ENCODE data around the gene EIF1AD. TPM values are rescaled to one million over a fixed set of nuclear protein-coding genes. Genes with fewer than 3 reads are reported as not detected.

Gene EIF1AD
- total RNA-seq, 1 donor from 2014 or later: 19.0 TPM

Other genes starting within 250 kb of the EIF1AD start
- 6.9 TPM for gene AP5B1, start 221.2 kb downstream of the EIF1AD start, total RNA-seq
- gene OVOL1, start 215.1 kb downstream of the EIF1AD start, total RNA-seq: 23.3 TPM
- gene SNX32, start 168.2 kb downstream of the EIF1AD start, total RNA-seq: 1.4 TPM
- 371 TPM for gene CFL1, start 144.0 kb downstream of the EIF1AD start, total RNA-seq
- gene MUS81, start 141.7 kb downstream of the EIF1AD start, total RNA-seq: 24.0 TPM
- gene EFEMP2, start 129.4 kb downstream of the EIF1AD start, total RNA-seq: 33.6 TPM
- 0.59 TPM for gene CTSW, start 122.3 kb downstream of the EIF1AD start, total RNA-seq
- 51.0 TPM for gene FIBP, start 113.7 kb downstream of the EIF1AD start, total RNA-seq
- gene CCDC85B, start 111.5 kb downstream of the EIF1AD start, total RNA-seq: 11.4 TPM
- 10.6 TPM for gene FOSL1, start 101.8 kb downstream of the EIF1AD start, total RNA-seq
- gene C11orf68, start 83.1 kb downstream of the EIF1AD start, total RNA-seq: 13.6 TPM
- gene DRAP1, start 82.7 kb downstream of the EIF1AD start, total RNA-seq: 55.1 TPM
- gene TSGA10IP, start 56.7 kb downstream of the EIF1AD start, total RNA-seq: not detected
- 38.0 TPM for gene SART1, start 40.4 kb downstream of the EIF1AD start, total RNA-seq
- 20.5 TPM for gene BANF1, start 346 bp upstream of the EIF1AD start, total RNA-seq
- 279 TPM for gene CST6, start 9.9 kb upstream of the EIF1AD start, total RNA-seq
- gene CATSPER1, start 24.3 kb upstream of the EIF1AD start, total RNA-seq: 0.10 TPM
- not detected for gene GAL3ST3, start 47.0 kb upstream of the EIF1AD start, total RNA-seq
- gene SF3B2, start 50.2 kb upstream of the EIF1AD start, total RNA-seq: 87.3 TPM
- gene PACS1, start 68.1 kb upstream of the EIF1AD start, total RNA-seq: 31.0 TPM

All from skin of body (tissue), 1 donor.